ENCODE results near the gene SLC10A4. TPM values are rescaled to one million over a fixed set of nuclear protein-coding genes. Genes with fewer than 3 reads are reported as not detected.

Gene SLC10A4
- total RNA-seq, 1 donor from 2014 or later, result 0.99 TPM

- Mint-ChIP-seq H3K4me1 (ENCODE audit: unreplicated experiment) (no peaks in the 10 kb centered on the region), H3K4me3 (no peak overlapping the region), H3K27ac (no peak overlapping the region), H3K9me3 (no peaks in the 10 kb centered on the region), H3K27me3 (peaks cover 7% of the 10 kb centered on the region), H3K36me3 (no peaks in the 10 kb centered on the region)
- no peak for DNase-seq (ENCODE audit: extremely low spot score, unreplicated experiment)
- TF ChIP-seq CTCF (conservative IDR thresholded peaks at IDR 0.05), result no peak
Observed at GRCh38 chr4:48475770-48476169, 7.4 kb upstream of the SLC10A4 start.

- Mint-ChIP-seq H3K27me3 (peaks cover 31% of the 10 kb centered on the region), H3K9me3 (no peaks in the 10 kb centered on the region), H3K4me3 (no peak overlapping the region), H3K27ac (no peak overlapping the region), H3K4me1 (ENCODE audit: unreplicated experiment) (peaks cover 6% of the 10 kb centered on the region), H3K36me3 (no peaks in the 10 kb centered on the region)
- no peak for DNase-seq (ENCODE audit: extremely low spot score, unreplicated experiment)
- no peak for TF ChIP-seq CTCF (conservative IDR thresholded peaks at IDR 0.05)
Observed at GRCh38 chr4:48478273-48478672, 4.9 kb upstream of the SLC10A4 start.

- Mint-ChIP-seq H3K4me3 (no peak overlapping the region), H3K4me1 (ENCODE audit: unreplicated experiment) (peaks cover 6% of the 10 kb centered on the region)
- DNase-seq (ENCODE audit: extremely low spot score, unreplicated experiment), result no peak
Observed at GRCh38 chr4:48481581-48481980, 1.6 kb upstream of the SLC10A4 start.

GRCh38 chr4:48483777-48484493 is 792 bp downstream of the SLC10A4 start:
- Mint-ChIP-seq H3K4me3 (peak overlapping the region; percentile 82), H3K4me1 (ENCODE audit: unreplicated experiment) (peaks cover 6% of the 10 kb centered on the region), H3K27me3 (peaks cover 72% of the 10 kb centered on the region), H3K27ac (peak overlapping the region; percentile 32), H3K9me3 (no peaks in the 10 kb centered on the region), H3K36me3 (peaks cover 6% of the 10 kb centered on the region)
- no peak for TF ChIP-seq CTCF (conservative IDR thresholded peaks at IDR 0.05)
- no peak for DNase-seq (ENCODE audit: extremely low spot score, unreplicated experiment)

More at GRCh38 chr4:48481581-48481980, 1.6 kb upstream of the SLC10A4 start:
- TF ChIP-seq CTCF (conservative IDR thresholded peaks at IDR 0.05), result no peak
- Mint-ChIP-seq H3K27ac (no peak overlapping the region), H3K36me3 (no peaks in the 10 kb centered on the region), H3K27me3 (peaks cover 55% of the 10 kb centered on the region), H3K9me3 (no peaks in the 10 kb centered on the region)

- peaks cover 79% of the 10 kb centered on the region for H3K27me3 Mint-ChIP-seq
- DNase-seq (ENCODE audit: extremely low spot score, unreplicated experiment), result no peak
- H3K4me1 Mint-ChIP-seq (ENCODE audit: unreplicated experiment), result peaks cover 6% of the 10 kb centered on the region
- TF ChIP-seq CTCF (conservative IDR thresholded peaks at IDR 0.05), result no peak
- H3K27ac Mint-ChIP-seq, result peak overlapping the region; percentile 32
- H3K9me3 Mint-ChIP-seq, result no peaks in the 10 kb centered on the region
- peaks cover 6% of the 10 kb centered on the region for H3K36me3 Mint-ChIP-seq
- peak overlapping the region; percentile 82 for H3K4me3 Mint-ChIP-seq
Observed at GRCh38 chr4:48484494-48485168, 1.5 kb downstream of the SLC10A4 start.
